ENCODE measurements around the gene BRD7. TPM values are rescaled to one million over a fixed set of nuclear protein-coding genes. Genes with fewer than 3 reads are reported as not detected.
A peak's percentile ranks its signal among the peaks of the same experiment; 100 is the strongest.

Gene BRD7
- polyA plus RNA-seq, 10 donors = 61.1 to 80.4 (median 68.5) TPM

GRCh38 chr16:50293041-50293783, 75.6 kb downstream of the BRD7 start:
- no peak for DNase-seq

- no peak for DNase-seq
Measured at GRCh38 chr16:50292566-50292948, 76.2 kb downstream of the BRD7 start.

GRCh38 chr16:50291719-50292565, 76.8 kb downstream of the BRD7 start:
- DNase-seq = no peak

GRCh38 chr16:50290856-50291255, 77.9 kb downstream of the BRD7 start:
- DNase-seq = no peak

DNA sequence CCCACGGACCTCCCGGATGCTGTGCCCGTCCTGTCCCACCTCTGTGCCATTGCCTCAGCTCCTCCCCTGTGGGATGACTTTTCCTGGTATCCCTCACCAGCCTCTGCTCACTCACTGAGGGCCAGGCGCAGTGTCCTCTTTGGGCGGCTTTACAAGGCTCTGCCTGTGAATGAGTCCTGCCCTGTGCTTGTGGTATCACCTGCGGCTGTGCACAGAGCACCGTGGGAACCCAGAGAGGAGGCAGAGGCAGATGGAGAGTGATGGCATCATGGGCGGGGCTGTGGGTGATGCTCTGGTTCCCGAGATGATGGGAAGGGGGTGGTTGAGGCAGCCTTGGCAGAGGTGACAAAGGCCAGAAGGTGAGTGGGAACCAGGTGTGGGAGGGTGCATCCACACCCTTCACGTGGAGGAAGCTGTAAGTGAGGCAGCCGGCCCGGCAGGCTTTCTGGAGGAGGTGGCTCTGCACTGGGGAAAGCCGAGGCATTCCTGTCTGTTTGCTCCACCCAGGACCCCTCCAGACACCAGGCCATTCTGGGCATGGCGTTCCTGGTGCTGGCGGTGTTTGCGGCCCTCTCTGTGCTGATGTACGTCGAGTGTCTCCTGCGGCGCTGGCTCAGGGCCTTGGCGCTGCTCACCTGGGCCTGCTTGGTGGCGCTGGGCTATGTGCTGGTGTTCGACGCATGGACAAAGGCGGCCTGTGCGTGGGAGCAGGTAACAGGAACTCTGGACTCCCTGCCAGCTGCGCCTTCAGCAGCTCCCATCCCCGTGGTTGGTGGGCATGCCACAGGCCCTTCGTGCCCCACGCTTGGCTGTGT, 78.6 kb downstream of the BRD7 start:
- DNase-seq = no peak

DNA sequence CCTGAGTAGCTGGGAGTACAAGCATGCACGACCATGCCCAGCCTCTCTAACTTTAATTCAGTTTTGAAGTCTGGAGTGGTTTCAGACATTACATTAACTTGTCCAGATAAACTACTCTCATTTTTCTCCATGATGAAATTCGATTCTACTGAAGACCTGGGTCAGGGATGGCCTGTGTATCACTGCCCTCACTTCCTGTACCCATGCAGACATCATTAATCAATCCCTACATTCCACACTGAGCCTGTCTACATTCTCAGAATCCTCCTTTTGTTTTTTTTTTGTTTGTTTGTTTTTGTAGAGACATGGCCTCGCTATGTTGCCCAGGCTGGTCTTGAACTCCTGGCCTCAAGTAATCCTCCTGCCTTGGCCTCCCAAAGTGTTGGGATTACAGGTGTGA, 79.9 kb downstream of the BRD7 start:
- DNase-seq = no peak

- no peak for DNase-seq
Measured at GRCh38 chr16:50288026-50288425, 80.8 kb downstream of the BRD7 start.

- DNase-seq = no peak
Measured at GRCh38 chr16:50286681-50287080, 82.1 kb downstream of the BRD7 start.

GRCh38 chr16:50285406-50286003, 83.3 kb downstream of the BRD7 start:
- no peak for DNase-seq

- DNase-seq = no peak
Measured at GRCh38 chr16:50284131-50284911, 84.5 kb downstream of the BRD7 start.

DNA sequence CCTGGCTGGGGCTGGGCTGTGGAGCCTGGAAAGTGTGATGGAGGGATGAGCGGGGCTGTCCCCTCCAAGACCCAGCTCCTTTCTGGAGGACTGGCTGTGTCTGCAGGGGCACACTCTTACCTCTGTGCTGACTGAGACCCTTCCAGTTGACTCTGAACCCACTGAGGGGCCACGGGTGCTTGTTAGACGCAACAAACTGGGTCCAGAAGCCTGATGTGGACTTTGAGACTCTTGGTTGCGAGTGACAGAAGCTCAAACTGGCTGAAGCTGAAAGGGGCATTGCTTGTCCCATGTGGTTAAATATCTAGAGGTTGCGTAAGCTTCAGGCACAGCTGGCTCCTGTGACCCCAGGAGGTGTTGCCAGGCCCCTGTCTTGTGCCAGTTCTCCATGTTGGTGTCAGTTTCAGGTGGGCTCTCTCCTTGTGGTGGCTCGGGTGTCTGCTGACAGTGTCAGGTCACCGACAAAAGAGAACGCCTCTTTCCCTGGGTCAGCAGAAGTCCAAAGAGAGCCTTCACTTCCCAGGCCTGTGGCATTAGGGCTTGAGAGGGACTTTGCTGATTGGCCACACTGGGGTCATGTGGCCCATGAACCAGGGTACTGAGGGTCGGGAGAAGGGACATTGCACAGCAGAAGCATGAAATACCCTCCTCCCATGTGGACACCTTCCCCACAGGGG, 85.7 kb downstream of the BRD7 start:
- DNase-seq = no peak

GRCh38 chr16:50282010-50282538, 86.7 kb downstream of the BRD7 start:
- DNase-seq = peak; percentile 23 to 72 (median 52)

DNA sequence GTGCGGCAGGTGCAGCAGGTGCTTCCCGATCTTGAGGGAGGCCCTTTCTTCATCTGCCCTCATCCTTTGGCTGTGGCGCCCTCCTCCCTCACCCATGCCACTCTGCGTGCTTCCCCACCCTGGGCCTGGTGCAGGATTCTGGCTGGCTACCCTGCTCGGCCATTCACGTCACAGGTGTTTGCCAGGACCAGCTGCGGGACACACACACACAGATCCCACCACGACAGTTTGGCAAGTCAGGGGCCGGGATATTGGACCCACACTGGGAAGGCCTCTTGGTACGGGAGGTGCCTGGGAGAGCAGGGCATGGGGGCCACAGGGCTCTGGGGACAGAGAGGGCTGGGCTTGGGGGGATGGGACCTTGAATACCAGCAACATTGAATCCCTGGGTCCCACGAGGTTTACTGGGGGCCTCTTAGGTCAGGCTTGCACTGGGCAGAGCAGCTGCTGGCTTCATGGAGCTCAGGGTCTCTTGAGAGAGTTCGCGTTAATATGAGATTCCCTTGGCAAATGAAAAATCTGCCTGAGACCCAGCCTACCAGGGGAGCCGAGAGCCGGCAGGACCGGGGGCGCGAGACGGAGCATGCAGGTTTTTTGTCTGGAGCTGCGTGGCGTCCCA, 87.3 kb downstream of the BRD7 start:
- DNase-seq = no peak

DNA sequence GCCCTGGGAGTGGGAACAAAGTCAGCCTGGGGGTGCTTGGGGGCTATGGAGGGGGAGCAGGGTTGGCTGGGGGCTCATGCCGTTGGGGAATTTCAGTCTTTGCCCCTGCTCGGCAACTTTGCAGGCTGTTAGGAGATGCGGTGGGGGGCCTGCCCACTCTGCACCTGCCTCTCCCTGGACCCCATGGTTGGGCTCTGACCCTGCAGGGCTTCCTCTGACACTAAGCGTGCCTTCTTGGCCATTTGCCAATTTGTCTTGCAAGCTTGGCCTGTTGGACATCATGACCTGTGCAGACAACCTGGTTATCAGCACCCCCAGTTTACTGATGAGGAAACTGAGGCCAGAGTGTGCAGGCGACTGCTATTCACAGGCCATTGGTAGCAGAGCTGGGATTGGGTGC, 87.9 kb downstream of the BRD7 start:
- no peak for DNase-seq

GRCh38 chr16:50279504-50279865, 89.3 kb downstream of the BRD7 start:
- DNase-seq = no peak

GRCh38 chr16:50278251-50278650, 90.5 kb downstream of the BRD7 start:
- DNase-seq = no peak

DNA sequence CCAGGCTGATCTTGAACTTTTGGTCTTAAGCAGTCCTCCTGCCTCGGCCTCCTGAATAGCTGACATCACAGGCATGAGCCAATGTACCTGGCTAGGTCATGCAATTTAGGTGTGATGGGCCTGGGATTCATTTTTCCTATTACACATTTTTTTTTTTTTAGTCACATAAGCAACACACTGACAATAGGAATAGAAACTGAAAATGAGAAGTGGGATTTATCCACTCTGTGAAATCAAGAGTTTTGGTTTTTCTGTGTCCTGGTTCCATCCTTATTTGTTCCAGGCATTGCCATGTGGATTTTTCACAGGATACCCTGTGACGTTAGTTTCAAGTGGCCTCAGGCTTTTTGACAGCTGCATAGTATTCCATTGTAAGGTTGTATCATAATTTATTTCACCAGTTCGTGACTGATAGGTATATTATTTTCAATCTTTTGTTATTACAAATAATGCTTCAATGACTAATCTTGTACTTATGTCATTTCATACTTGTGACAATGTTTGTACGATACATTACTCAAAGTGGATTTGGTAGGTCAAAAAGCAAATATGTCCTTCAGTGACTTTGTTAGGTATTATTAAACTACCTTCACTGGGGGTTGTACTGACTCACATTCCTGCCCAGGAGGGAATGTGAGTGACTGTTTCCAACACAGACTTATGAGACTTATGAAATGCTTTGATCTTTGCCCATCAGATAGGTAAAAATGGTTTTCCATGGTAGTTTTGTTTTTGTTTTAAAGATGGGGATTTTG, 91.8 kb downstream of the BRD7 start:
- no peak for DNase-seq

DNA sequence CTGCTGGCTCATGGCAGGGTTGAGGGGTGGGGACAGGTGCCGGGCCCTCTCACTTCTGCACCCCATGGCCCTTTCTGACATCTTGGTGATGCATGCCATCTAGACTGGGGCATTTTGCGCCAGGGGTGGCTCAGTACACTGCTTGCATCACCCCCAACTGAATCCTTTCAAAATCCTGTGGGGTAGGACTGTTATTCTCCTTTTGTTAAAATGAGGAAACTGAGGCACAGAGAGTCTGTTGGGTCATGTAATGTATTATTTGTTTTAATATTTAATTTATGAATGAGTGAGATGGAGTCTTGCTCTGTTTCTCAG, 92.5 kb downstream of the BRD7 start:
- DNase-seq = no peak
